ENCODE measurements around the gene MGAT5.
"Not testable (repeated sequence)": the region's sequence is repeated elsewhere in the genome, so short reads cannot be mapped to it uniquely, and the experiment has no call there.

MGAT5 gene

GRCh38 chr2:134468776-134469175 lies 214.9 kb downstream of the MGAT5 start:
- DNase-seq (ENCODE audit: low spot score) = no peak

- no peak for DNase-seq (ENCODE audit: low spot score)
These were observed 215.7 kb downstream of the MGAT5 start for GRCh38 chr2:134469516-134470115.

GRCh38 chr2:134470561-134471168 lies 216.8 kb downstream of the MGAT5 start:
- DNase-seq (ENCODE audit: low spot score) = no peak

GRCh38 chr2:134476982-134477381 lies 223.1 kb downstream of the MGAT5 start:
- not testable (repeated sequence) for DNase-seq (ENCODE audit: low spot score)

GRCh38 chr2:134479696-134480330 lies 225.9 kb downstream of the MGAT5 start:
- DNase-seq (ENCODE audit: low spot score) = no peak

GRCh38 chr2:134482131-134482723 lies 228.4 kb downstream of the MGAT5 start:
- DNase-seq (ENCODE audit: low spot score) = no peak

GRCh38 chr2:134482766-134483340 lies 229.0 kb downstream of the MGAT5 start:
- no peak for DNase-seq (ENCODE audit: low spot score)

GRCh38 chr2:134489732-134490384 lies 236.0 kb downstream of the MGAT5 start:
- no peak for DNase-seq (ENCODE audit: low spot score)

- DNase-seq (ENCODE audit: low spot score) = no peak
These were observed 236.7 kb downstream of the MGAT5 start for GRCh38 chr2:134490559-134490958.

- DNase-seq (ENCODE audit: low spot score) = no peak
These were observed 237.2 kb downstream of the MGAT5 start for GRCh38 chr2:134491022-134491421.

GRCh38 chr2:134491771-134492441 lies 238.0 kb downstream of the MGAT5 start:
- no peak for DNase-seq (ENCODE audit: low spot score)

GRCh38 chr2:134493797-134494196 lies 239.9 kb downstream of the MGAT5 start:
- no peak for DNase-seq (ENCODE audit: low spot score)

- DNase-seq (ENCODE audit: low spot score) = no peak
These were observed 244.8 kb downstream of the MGAT5 start for GRCh38 chr2:134498654-134499053.

GRCh38 chr2:134499307-134499926 lies 245.5 kb downstream of the MGAT5 start:
- no peak for DNase-seq (ENCODE audit: low spot score)

GRCh38 chr2:134500211-134500935 lies 246.5 kb downstream of the MGAT5 start:
- DNase-seq (ENCODE audit: low spot score) = no peak

GRCh38 chr2:134501476-134502091 lies 247.7 kb downstream of the MGAT5 start:
- no peak for DNase-seq (ENCODE audit: low spot score)

- DNase-seq (ENCODE audit: low spot score) = no peak
These were observed 248.2 kb downstream of the MGAT5 start for GRCh38 chr2:134502104-134502503.
